HEK293 (cell line): ENCODE results near the gene MOGAT3.

Source experiments
- BCL11A ChIP-seq: fragments of 450-650 bp; formaldehyde crosslinking; IDR thresholded peaks from 2 replicates; pipeline ENCODE4 v1.5.1; 2016; ENCODE audit warnings: low read depth, missing biosample characterization, missing genetic modification characterization
- GLIS2 ChIP-seq: fragments of 450-650 bp; formaldehyde crosslinking; IDR thresholded peaks from 2 replicates; pipeline ENCODE4 v1.5.1; 2016; ENCODE audit warnings: missing biosample characterization, missing genetic modification characterization
- INSM2 ChIP-seq: fragments of 450-650 bp; formaldehyde crosslinking; IDR thresholded peaks from 2 replicates; pipeline ENCODE4 v1.5.1; 2016; ENCODE audit warnings: missing biosample characterization, missing genetic modification characterization
- KLF10 ChIP-seq: fragments of 450-650 bp; IDR thresholded peaks from 2 replicates; pipeline ENCODE4 v1.5.1; 2018; ENCODE audit warnings: missing biosample characterization, mild to moderate bottlenecking, missing genetic modification characterization
- SP2 ChIP-seq: fragments of 450-650 bp; formaldehyde crosslinking; IDR thresholded peaks from 2 replicates; pipeline ENCODE4 v1.5.1; 2016; ENCODE audit warnings: missing biosample characterization, missing genetic modification characterization
- ZBTB20 ChIP-seq: fragments of 450-650 bp; formaldehyde crosslinking; IDR thresholded peaks from 2 replicates; pipeline ENCODE4 v1.5.1; 2016; ENCODE audit warnings: missing biosample characterization, missing genetic modification characterization
- ZFP69B ChIP-seq: fragments of 450-650 bp; formaldehyde crosslinking; IDR thresholded peaks from 2 replicates; pipeline ENCODE4 v1.5.1; 2016; ENCODE audit warnings: missing biosample characterization, missing genetic modification characterization
- ZNF112 ChIP-seq: fragments of 450-650 bp; formaldehyde crosslinking; IDR thresholded peaks from 2 replicates; pipeline ENCODE4 v1.5.0; 2017; ENCODE audit warnings: missing biosample characterization, missing genetic modification characterization
- ZNF138 ChIP-seq: fragments of 450-650 bp; formaldehyde crosslinking; IDR thresholded peaks from 2 replicates; pipeline ENCODE4 v1.5.1; 2016; ENCODE audit warnings: missing biosample characterization, missing genetic modification characterization, borderline replicate concordance
- ZNF16 ChIP-seq: fragments of 450-650 bp; formaldehyde crosslinking; IDR thresholded peaks from 2 replicates; pipeline ENCODE4 v1.5.1; 2016; ENCODE audit warnings: low read depth, missing biosample characterization, missing genetic modification characterization
- ZNF19 ChIP-seq: fragments of 450-650 bp; formaldehyde crosslinking; IDR thresholded peaks from 2 replicates; pipeline ENCODE4; 2016; ENCODE audit warnings: missing biosample characterization, missing genetic modification characterization, low read depth
- ZNF26 ChIP-seq: fragments of 450-650 bp; formaldehyde crosslinking; IDR thresholded peaks from 2 replicates; pipeline ENCODE4 v1.5.1; 2016; ENCODE audit warnings: missing biosample characterization, missing genetic modification characterization
- ZNF423 ChIP-seq: fragments of 450-650 bp; formaldehyde crosslinking; IDR thresholded peaks from 2 replicates; pipeline ENCODE4 v1.5.1; 2016; ENCODE audit warnings: missing biosample characterization, missing genetic modification characterization
- ZNF48 ChIP-seq: fragments of 450-650 bp; formaldehyde crosslinking; IDR thresholded peaks from 2 replicates; pipeline ENCODE4 v1.5.1; 2016; ENCODE audit warnings: missing biosample characterization, missing genetic modification characterization
- ZNF518A ChIP-seq: fragments of 450-650 bp; formaldehyde crosslinking; conservative IDR thresholded peaks from 2 replicates; pipeline ENCODE4 v1.5.1; 2016; ENCODE audit warnings: low read depth, missing biosample characterization, missing genetic modification characterization
- ZNF548 ChIP-seq: fragments of 450-650 bp; formaldehyde crosslinking; IDR thresholded peaks from 2 replicates; pipeline ENCODE4 v1.5.1; 2016; ENCODE audit warnings: missing biosample characterization, missing genetic modification characterization
- ZNF629 ChIP-seq: fragments of 450-650 bp; formaldehyde crosslinking; IDR thresholded peaks from 2 replicates; pipeline ENCODE4 v1.5.1; 2017; ENCODE audit warnings: missing biosample characterization, missing genetic modification characterization
- ZNF660 ChIP-seq: fragments of 450-650 bp; IDR thresholded peaks from 2 replicates; pipeline ENCODE4 v1.5.1; 2018; ENCODE audit warnings: missing biosample characterization, mild to moderate bottlenecking, missing genetic modification characterization
- ZNF704 ChIP-seq: fragments of 450-650 bp; formaldehyde crosslinking; IDR thresholded peaks from 2 replicates; pipeline ENCODE4 v1.5.1; 2016; ENCODE audit warnings: missing biosample characterization, missing genetic modification characterization
- ZNF76 ChIP-seq: fragments of 450-650 bp; formaldehyde crosslinking; IDR thresholded peaks from 2 replicates; pipeline ENCODE4; 2016; ENCODE audit warnings: low read depth, missing biosample characterization, missing genetic modification characterization, borderline replicate concordance
- ZNF776 ChIP-seq: fragments of 450-650 bp; formaldehyde crosslinking; IDR thresholded peaks from 2 replicates; pipeline ENCODE4 v1.5.0; 2017; ENCODE audit warnings: missing biosample characterization, missing genetic modification characterization, borderline replicate concordance
- ZNF837 ChIP-seq: fragments of 450-650 bp; formaldehyde crosslinking; IDR thresholded peaks from 2 replicates; pipeline ENCODE4 v1.5.1; 2016; ENCODE audit warnings: missing biosample characterization, missing genetic modification characterization
- ZSCAN30 ChIP-seq: fragments of 450-650 bp; IDR thresholded peaks from 2 replicates; pipeline ENCODE4 v1.5.1; 2018; ENCODE audit warnings: missing biosample characterization, mild to moderate bottlenecking, missing genetic modification characterization, moderate library complexity
- TF ChIP-seq, protein P1 (sequence below): fragments of 450-650 bp; formaldehyde crosslinking; IDR thresholded peaks from 2 replicates; pipeline ENCODE4 v1.5.1; 2016; ENCODE audit warnings: missing biosample characterization, missing genetic modification characterization
- TF ChIP-seq, protein P2 (sequence below): fragments of 450-650 bp; formaldehyde crosslinking; IDR thresholded peaks from 2 replicates; pipeline ENCODE4 v1.5.1; 2016; ENCODE audit warnings: missing biosample characterization, missing genetic modification characterization

Gene MOGAT3

DNA sequence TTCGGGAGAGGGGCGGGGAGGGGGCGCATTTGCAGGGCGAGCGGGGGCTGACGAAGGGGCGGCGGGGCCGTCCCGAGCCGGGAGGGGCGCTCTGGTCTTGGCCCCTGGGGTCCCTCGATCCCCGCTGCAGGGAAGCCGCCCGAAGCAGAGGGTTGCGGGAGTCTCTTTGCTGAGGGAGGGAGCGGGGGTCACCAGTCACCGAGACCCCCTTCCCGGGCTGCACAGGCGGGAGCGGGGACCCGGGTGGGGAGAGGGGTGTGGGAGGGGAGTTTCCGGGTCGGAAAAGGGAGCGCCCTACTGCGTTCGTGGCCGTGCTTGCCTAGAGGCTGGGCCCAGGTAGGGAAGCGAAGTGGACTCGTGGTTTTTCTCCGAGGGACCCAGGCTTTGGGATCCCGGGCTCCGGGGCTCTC is 46.1 kb downstream of the MOGAT3 start (continued):
- TF ChIP-seq BCL11A (tag by site-specific recombination) (no peak), ZNF48 (no peak), GLIS2 (peak; percentile 68; the same call in 1 of the 2 replicates), ZNF548 (tag by site-specific recombination) (no peak), ZNF704 (tag by site-specific recombination) (no peak), ZNF423 (tag by site-specific recombination) (0 out of 2 replicates have a peak, but pooled peaks have one; percentile 1), ZNF837 (tag by site-specific recombination) (no peak), ZNF19 (tag by site-specific recombination) (no peak), KLF10 (tag by site-specific recombination) (no peak), ZBTB20 (peak; percentile 63; the same call in 1 of the 2 replicates), ZSCAN30 (tag by site-specific recombination) (no peak), ZNF16 (no peak), ZNF518A (tag by site-specific recombination) (no peak), ZFP69B (tag by site-specific recombination) (no peak), INSM2 (tag by site-specific recombination) (no peak), ZNF660 (tag by site-specific recombination) (no peak), ZNF629 (tag by site-specific recombination) (no peak), ZNF138 (tag by site-specific recombination) (no peak), ZNF776 (no peak), ZNF112 (tag by site-specific recombination) (no peak), ZNF76 (no peak), ZNF26 (tag by site-specific recombination) (no peak), SP2 (tag by site-specific recombination) (no peak)
- TF ChIP-seq, protein P1, sequence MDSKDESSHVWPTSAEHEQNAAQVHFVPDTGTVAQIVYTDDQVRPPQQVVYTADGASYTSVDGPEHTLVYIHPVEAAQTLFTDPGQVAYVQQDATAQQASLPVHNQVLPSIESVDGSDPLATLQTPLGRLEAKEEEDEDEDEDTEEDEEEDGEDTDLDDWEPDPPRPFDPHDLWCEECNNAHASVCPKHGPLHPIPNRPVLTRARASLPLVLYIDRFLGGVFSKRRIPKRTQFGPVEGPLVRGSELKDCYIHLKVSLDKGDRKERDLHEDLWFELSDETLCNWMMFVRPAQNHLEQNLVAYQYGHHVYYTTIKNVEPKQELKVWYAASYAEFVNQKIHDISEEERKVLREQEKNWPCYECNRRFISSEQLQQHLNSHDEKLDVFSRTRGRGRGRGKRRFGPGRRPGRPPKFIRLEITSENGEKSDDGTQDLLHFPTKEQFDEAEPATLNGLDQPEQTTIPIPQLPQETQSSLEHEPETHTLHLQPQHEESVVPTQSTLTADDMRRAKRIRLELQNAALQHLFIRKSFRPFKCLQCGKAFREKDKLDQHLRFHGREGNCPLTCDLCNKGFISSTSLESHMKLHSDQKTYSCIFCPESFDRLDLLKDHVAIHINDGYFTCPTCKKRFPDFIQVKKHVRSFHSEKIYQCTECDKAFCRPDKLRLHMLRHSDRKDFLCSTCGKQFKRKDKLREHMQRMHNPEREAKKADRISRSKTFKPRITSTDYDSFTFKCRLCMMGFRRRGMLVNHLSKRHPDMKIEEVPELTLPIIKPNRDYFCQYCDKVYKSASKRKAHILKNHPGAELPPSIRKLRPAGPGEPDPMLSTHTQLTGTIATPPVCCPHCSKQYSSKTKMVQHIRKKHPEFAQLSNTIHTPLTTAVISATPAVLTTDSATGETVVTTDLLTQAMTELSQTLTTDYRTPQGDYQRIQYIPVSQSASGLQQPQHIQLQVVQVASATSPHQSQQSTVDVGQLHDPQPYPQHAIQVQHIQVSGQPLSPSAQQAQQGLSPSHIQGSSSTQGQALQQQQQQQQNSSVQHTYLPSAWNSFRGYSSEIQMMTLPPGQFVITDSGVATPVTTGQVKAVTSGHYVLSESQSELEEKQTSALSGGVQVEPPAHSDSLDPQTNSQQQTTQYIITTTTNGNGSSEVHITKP: no peak
- TF ChIP-seq, protein P2, sequence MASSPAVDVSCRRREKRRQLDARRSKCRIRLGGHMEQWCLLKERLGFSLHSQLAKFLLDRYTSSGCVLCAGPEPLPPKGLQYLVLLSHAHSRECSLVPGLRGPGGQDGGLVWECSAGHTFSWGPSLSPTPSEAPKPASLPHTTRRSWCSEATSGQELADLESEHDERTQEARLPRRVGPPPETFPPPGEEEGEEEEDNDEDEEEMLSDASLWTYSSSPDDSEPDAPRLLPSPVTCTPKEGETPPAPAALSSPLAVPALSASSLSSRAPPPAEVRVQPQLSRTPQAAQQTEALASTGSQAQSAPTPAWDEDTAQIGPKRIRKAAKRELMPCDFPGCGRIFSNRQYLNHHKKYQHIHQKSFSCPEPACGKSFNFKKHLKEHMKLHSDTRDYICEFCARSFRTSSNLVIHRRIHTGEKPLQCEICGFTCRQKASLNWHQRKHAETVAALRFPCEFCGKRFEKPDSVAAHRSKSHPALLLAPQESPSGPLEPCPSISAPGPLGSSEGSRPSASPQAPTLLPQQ (tag by site-specific recombination): no peak
